OCI-LY3 (cell line): ENCODE data around the gene APBA3.

ENCODE experiments used
- H2AFZ ChIP-seq: fragments of 200-600, 300-600 bp; shearing (Covaris generic); 2 replicates; pipeline ENCODE4 v1.6.0; 2014; ENCODE audit warnings: antibody characterized with exemption, low read depth, low read length
- H3K27ac ChIP-seq: fragments of 200-600, 300-600 bp; sonication (generic); 2 replicates; pipeline ENCODE4 v1.5.1; 2014; ENCODE audit warnings: mild to moderate bottlenecking, low read length, moderate library complexity, mixed read lengths
- H3K27me3 ChIP-seq: fragments of 200-600, 300-600 bp; sonication (generic); 2 replicates; pipeline ENCODE4 v1.6.1; 2014; ENCODE audit warnings: low read depth, low read length, mixed read lengths
- H3K36me3 ChIP-seq: fragments of 200-600, 300-600 bp; sonication (generic); replicated peaks from 2 replicates; pipeline ENCODE3; 2014; ENCODE audit warnings: low read depth, low read length, mixed read lengths
- H3K4me1 ChIP-seq: fragments of 300-600, 200-600 bp; sonication (generic); 2 replicates; pipeline ENCODE4 v1.6.1; 2014; ENCODE audit warnings: low read length, mixed read lengths
- H3K4me2 ChIP-seq: fragments of 200-600, 300-600 bp; sonication (generic); 2 replicates; pipeline ENCODE4 v1.6.1; 2014; ENCODE audit warnings: low read length, mixed read lengths
- H3K4me3 ChIP-seq: fragments of 300-600, 200-600 bp; sonication (generic); 2 replicates; pipeline ENCODE4 v1.5.1; 2014; ENCODE audit warnings: antibody characterized with exemption, mild to moderate bottlenecking, low read length, moderate library complexity
- H3K79me2 ChIP-seq: fragments of 300-600, 200-600 bp; shearing (Covaris generic); 2 replicates; pipeline ENCODE4 v1.6.1; 2014; ENCODE audit warnings: mild to moderate bottlenecking, low read length, mixed read lengths
- H3K9ac ChIP-seq: fragments of 300-600, 200-600 bp; shearing (Covaris generic); 2 replicates; pipeline ENCODE4 v1.6.0; 2014; ENCODE audit warnings: mild to moderate bottlenecking, low read length, moderate library complexity
- H3K9me3 ChIP-seq: fragments of 200-600, 300-600 bp; shearing (Covaris generic); 2 replicates; pipeline ENCODE4 v1.6.1; 2014; ENCODE audit warnings: low read length, mixed read lengths; ENCODE audit not compliant: insufficient read depth
- H4K20me1 ChIP-seq: fragments of 200-600, 300-600 bp; sonication (generic); 2 replicates; pipeline ENCODE4 v1.6.1; 2016; ENCODE audit warnings: low read length, mixed read lengths; ENCODE audit not compliant: insufficient read depth
- EZH2phosphoT487 ChIP-seq: fragments of 200-600 bp; shearing (Covaris generic); IDR thresholded peaks from 2 replicates; pipeline ENCODE4 v1.6.1; 2018; ENCODE audit warnings: antibody characterized with exemption, mixed run types, low read depth
- TF ChIP-seq, protein P1 (sequence below): fragments of 200-600, 300-600 bp; sonication (generic); IDR thresholded peaks from 2 replicates; pipeline ENCODE4 v1.5.1; 2014; ENCODE audit warnings: antibody characterized with exemption, low read length, low read depth

Gene APBA3

DNA sequence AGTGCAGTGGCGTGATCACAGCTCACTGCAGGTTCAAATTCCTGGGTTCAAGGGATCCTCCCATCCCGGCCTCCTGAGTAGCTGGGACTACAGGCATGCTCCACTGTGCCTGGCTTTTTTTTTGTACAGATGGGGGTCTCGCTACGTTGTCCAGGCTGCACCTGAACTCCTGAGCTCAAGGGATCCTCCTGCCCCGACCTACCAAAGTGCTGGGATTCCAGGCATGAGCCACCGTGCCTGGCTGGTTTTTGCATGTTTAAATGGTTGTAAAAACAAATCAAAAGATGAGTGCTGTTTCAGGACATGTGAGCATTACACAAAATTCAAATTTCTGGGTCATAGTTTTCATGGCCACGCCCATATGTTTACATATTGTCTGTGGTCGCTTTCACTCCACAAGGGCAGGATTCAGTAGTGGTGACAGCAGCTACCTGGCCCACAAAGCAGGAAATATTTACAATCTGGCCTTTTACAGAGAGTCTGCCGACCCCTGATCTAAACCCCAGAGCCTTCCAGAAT lies 19.4 kb upstream of the APBA3 start:
- H3K27me3 ChIP-seq: no peaks in the 10 kb centered on the region
- no peaks in the 10 kb centered on the region for H3K36me3 ChIP-seq
- peaks cover 18% of the 10 kb centered on the region; the same call in 1 of the 2 replicates for H3K9me3 ChIP-seq
- no peak overlapping the region for H3K27ac ChIP-seq
- H3K4me2 ChIP-seq: no peak overlapping the region
- no peaks in the 10 kb centered on the region for H3K4me1 ChIP-seq
- H4K20me1 ChIP-seq: no peaks in the 10 kb centered on the region
- H3K4me3 ChIP-seq: no peak overlapping the region
- no peak overlapping the region for H2AFZ ChIP-seq
- TF ChIP-seq, protein P1, sequence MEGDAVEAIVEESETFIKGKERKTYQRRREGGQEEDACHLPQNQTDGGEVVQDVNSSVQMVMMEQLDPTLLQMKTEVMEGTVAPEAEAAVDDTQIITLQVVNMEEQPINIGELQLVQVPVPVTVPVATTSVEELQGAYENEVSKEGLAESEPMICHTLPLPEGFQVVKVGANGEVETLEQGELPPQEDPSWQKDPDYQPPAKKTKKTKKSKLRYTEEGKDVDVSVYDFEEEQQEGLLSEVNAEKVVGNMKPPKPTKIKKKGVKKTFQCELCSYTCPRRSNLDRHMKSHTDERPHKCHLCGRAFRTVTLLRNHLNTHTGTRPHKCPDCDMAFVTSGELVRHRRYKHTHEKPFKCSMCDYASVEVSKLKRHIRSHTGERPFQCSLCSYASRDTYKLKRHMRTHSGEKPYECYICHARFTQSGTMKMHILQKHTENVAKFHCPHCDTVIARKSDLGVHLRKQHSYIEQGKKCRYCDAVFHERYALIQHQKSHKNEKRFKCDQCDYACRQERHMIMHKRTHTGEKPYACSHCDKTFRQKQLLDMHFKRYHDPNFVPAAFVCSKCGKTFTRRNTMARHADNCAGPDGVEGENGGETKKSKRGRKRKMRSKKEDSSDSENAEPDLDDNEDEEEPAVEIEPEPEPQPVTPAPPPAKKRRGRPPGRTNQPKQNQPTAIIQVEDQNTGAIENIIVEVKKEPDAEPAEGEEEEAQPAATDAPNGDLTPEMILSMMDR: no peak
- no peak for TF ChIP-seq EZH2phosphoT487
- H3K79me2 ChIP-seq: no peaks in the 10 kb centered on the region
- H3K9ac ChIP-seq: no peak overlapping the region

DNA sequence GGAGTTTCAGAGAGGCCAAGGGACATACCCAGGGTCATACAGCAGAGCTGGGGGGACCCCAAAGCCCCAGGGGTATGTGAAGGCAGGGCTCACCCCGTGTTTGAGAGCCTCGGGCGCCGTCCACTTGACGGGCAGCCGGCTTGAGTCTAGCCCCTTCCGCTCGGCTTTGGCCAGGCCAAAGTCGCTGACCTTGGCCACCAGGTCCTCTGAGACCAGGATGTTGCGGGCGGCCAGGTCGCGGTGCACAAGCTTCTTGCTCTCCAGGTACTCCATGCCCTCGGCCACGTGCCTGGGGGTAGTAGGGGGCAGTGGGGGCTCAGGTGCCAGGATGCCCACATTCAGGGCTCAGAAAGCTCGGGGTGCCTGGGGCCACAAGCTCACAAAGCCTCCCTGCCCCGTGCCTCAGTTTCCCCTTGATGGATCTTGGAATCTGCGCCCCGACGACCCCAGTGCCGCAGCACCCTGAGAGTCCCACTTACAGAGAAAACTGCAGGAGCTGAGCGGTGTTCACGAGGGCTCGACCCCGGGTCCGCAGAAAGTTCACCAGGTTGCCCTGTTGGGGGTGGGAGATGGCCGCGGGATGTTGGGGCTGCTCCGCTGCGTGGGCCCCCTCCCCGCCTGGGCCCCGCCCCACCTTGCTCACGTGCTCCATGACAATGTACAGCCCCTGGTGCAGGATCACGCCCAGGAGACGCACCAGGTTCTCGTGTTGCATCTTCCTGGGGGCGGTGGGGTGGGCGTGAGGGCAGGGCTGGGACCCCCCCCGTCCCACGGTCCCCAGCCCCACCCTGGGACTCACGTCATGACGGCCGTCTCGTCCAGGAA lies 17.6 kb upstream of the APBA3 start:
- Histone ChIP-seq H3K4me1 (no peaks in the 10 kb centered on the region), H3K36me3 (no peaks in the 10 kb centered on the region), H3K27me3 (no peaks in the 10 kb centered on the region), H3K4me3 (no peak overlapping the region), H2AFZ (no peak overlapping the region), H3K4me2 (no peak overlapping the region), H3K9ac (no peak overlapping the region), H3K79me2 (no peaks in the 10 kb centered on the region), H4K20me1 (no peaks in the 10 kb centered on the region), H3K27ac (no peak overlapping the region), H3K9me3 (peaks cover 18% of the 10 kb centered on the region; the same call in 1 of the 2 replicates)
- TF ChIP-seq EZH2phosphoT487: no peak
- TF ChIP-seq, protein P1: no peak

DNA sequence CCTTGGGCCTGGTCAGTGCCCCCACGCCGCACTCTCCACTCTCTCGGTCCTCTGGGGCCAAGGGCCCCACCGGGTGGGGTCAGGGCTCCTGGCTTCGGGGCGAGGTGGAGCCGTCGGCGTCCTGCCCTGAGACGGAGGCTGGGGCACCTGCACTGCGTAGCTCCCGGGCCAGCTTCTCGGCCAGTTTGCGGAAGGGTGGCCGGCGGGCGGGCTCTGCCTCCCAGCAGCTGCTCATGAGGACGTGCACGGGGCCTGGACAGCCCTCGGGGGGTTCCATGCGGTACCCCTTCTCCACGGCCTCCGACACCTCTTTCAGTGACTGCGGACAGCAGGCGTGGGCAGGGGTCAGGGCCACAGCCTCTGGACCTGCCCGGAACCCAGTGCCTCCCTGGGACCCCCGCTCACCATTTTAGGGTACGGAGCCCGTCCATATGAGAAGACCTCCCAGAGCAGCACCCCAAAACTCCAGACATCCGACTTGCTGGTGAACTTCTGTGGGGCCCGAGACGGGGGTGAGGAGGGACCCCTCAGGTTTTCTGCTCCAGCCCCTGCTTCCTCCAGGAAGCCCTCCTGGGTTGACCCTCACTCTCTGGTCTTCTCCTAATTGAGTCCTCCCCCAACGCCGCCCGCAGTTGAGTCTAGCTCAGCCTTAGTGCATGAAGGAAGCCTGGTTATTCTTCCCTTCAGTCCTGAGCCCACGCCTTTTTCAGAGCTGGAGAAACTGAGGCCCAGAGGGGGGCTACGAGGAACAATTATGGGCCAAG lies 16.8 kb upstream of the APBA3 start:
- no peak for TF ChIP-seq EZH2phosphoT487
- TF ChIP-seq, protein P1: no peak

More for the DNA sequence above, 16.8 kb upstream of the APBA3 start:
- Histone ChIP-seq H3K4me3 (no peak overlapping the region), H3K79me2 (no peaks in the 10 kb centered on the region), H3K27me3 (no peaks in the 10 kb centered on the region), H3K27ac (no peak overlapping the region), H2AFZ (no peak overlapping the region), H4K20me1 (no peaks in the 10 kb centered on the region), H3K4me2 (no peak overlapping the region), H3K9ac (no peak overlapping the region), H3K36me3 (no peaks in the 10 kb centered on the region), H3K4me1 (no peaks in the 10 kb centered on the region), H3K9me3 (peaks cover 18% of the 10 kb centered on the region; the same call in 1 of the 2 replicates)
